ENCODE measurements around the gene HDAC7. TPM values are rescaled to one million over a fixed set of nuclear protein-coding genes. Genes with fewer than 3 reads are reported as not detected.

HDAC7 gene
- 10 to 100 TPM in 1 of 2 donors, 1 to 10 TPM in 1; 7.1 to 14.7 TPM for total RNA-seq
- polyA plus RNA-seq, result 1 to 10 TPM; 3.5 to 7.2 TPM

GRCh38 chr12:47819896-47820630 lies at the start of gene HDAC7:
Gene HDAC7 (minus strand): TSS chr12:47819903. CDS start chr12:47819785, 118 bp downstream.
- 1% methylated on average over 58 of the region's 58 CpGs for WGBS
- Histone ChIP-seq H3K4me3 (ENCODE audit: low read depth in 1 of 3, low read length in 3 of 3) (peak within 1 kb of the TSS; percentile 56 to 74 (median 72)), H3K9me3 (ENCODE audit: control insufficient read depth in 4 of 4, low read length in 3 of 4) (no peaks in the 10 kb centered on the region), H3K36me3 (ENCODE audit: control insufficient read depth in 4 of 4, insufficient read depth in 3 of 4, low read depth in 1 of 4, low read length in 3 of 4) (no peaks in the 10 kb centered on the region), H3K4me1 (ENCODE audit: control insufficient read depth in 4 of 4, insufficient read depth in 4 of 4, low read length in 3 of 4) (peaks cover 0 to 26% (median 5%) of the 10 kb centered on the region in 4 donors), H3K27me3 (ENCODE audit: control insufficient read depth in 4 of 4, insufficient read depth in 4 of 4, low read length in 3 of 4) (no peaks in the 10 kb centered on the region), H3K9ac (ENCODE audit: low read depth in 1 of 2, low read length in 2 of 2) (peak within 1 kb of the TSS in 1 of 2 donors; percentile 80), H3K27ac (ENCODE audit: low read depth in 1 of 2, low read length in 2 of 2) (peak within 1 kb of the TSS; percentile 80 to 84)
- TF ChIP-seq SP1 (IDR thresholded peaks at IDR 0.05), result no peak
- TF ChIP-seq MAX (IDR thresholded peaks at IDR 0.05), result no peak
- TF ChIP-seq ATF3 (IDR thresholded peaks at IDR 0.05), result no peak
- TF ChIP-seq CTCF (IDR thresholded peaks at IDR 0.05; ENCODE audit: low read depth, low read length, missing input control), result no peak
- no peak for TF ChIP-seq TAF1 (conservative IDR thresholded peaks at IDR 0.05)
- no peak for TF ChIP-seq YY1 (IDR thresholded peaks at IDR 0.05)
- no peak for TF ChIP-seq JUND (IDR thresholded peaks at IDR 0.05)
- no peak for TF ChIP-seq REST (IDR thresholded peaks at IDR 0.05)
- no peak for TF ChIP-seq HNF4A (conservative IDR thresholded peaks at IDR 0.05)
- no peak for TF ChIP-seq FOXA1 (IDR thresholded peaks at IDR 0.05)
- no peak for TF ChIP-seq RAD21 (IDR thresholded peaks at IDR 0.05)
- TF ChIP-seq GABPA (IDR thresholded peaks at IDR 0.05 in 1 of 2, conservative IDR thresholded peaks at IDR 0.05 in 1 of 2), result no peak
- no peak for TF ChIP-seq NR2F2 (IDR thresholded peaks at IDR 0.05)
- TF ChIP-seq ZBTB33 (IDR thresholded peaks at IDR 0.05), result no peak
- peak; percentile 71 for DNase-seq (ENCODE audit: low spot score)

All from liver (tissue), 9 donors.